ENCODE results near the gene PBX4. TPM values are rescaled to one million over a fixed set of nuclear protein-coding genes. Genes with fewer than 3 reads are reported as not detected.

Gene PBX4
- total RNA-seq, 1 donor from 2014 or later, result 21.8 TPM

DNA sequence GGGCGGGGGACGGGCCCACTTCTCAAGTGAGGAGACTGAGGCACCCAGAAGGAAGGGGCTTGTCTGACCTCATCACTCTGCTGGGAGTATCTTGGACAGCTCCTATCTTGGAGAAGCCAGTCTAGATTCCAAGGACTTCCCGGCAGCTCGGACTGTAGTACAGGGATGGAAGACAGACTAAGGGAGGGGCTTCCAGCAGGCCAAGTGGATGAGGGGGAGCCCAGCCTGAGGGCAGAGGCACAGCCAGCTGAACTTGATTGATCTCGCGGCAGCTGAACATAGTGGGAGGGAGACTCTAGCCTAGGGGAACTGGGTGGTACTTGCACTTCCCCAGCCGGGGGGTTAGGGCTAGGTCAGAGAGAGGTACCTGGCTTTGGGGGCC lies 79.7 kb downstream of the PBX4 start:
- peak overlapping the region; percentile 49 for H3K4me3 Mint-ChIP-seq
- ATAC-seq (ENCODE audit: low read depth) (no peak), DNase-seq (no peak)
- peaks cover 20% of the 10 kb centered on the region for H3K27me3 Mint-ChIP-seq
- TF ChIP-seq, protein P1, sequence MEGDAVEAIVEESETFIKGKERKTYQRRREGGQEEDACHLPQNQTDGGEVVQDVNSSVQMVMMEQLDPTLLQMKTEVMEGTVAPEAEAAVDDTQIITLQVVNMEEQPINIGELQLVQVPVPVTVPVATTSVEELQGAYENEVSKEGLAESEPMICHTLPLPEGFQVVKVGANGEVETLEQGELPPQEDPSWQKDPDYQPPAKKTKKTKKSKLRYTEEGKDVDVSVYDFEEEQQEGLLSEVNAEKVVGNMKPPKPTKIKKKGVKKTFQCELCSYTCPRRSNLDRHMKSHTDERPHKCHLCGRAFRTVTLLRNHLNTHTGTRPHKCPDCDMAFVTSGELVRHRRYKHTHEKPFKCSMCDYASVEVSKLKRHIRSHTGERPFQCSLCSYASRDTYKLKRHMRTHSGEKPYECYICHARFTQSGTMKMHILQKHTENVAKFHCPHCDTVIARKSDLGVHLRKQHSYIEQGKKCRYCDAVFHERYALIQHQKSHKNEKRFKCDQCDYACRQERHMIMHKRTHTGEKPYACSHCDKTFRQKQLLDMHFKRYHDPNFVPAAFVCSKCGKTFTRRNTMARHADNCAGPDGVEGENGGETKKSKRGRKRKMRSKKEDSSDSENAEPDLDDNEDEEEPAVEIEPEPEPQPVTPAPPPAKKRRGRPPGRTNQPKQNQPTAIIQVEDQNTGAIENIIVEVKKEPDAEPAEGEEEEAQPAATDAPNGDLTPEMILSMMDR (IDR thresholded peaks at IDR 0.05), result no peak
- H3K27ac Mint-ChIP-seq, result no peak overlapping the region
- H3K36me3 Mint-ChIP-seq (ENCODE audit: low read depth), result no peaks in the 10 kb centered on the region
- H3K9me3 Mint-ChIP-seq, result no peaks in the 10 kb centered on the region
- peaks cover 28% of the 10 kb centered on the region for H3K4me1 Mint-ChIP-seq
- intact Hi-C loops (cut with micrococcal nuclease), result no loop called here
- CTCF ChIA-PET, result interaction anchor here (2.0 kb wide), 1 partner anchor 105 kb away, joined by 5 read pairs; the partner anchor contains the start of gene GMIP
- POLR2A ChIA-PET, result interaction anchor here (0.6 to 0.8 kb wide), 4 partner anchors 34 to 886 kb away, joined by 4 to 13 read pairs (median 7); no protein-coding TSS in a partner anchor

DNA sequence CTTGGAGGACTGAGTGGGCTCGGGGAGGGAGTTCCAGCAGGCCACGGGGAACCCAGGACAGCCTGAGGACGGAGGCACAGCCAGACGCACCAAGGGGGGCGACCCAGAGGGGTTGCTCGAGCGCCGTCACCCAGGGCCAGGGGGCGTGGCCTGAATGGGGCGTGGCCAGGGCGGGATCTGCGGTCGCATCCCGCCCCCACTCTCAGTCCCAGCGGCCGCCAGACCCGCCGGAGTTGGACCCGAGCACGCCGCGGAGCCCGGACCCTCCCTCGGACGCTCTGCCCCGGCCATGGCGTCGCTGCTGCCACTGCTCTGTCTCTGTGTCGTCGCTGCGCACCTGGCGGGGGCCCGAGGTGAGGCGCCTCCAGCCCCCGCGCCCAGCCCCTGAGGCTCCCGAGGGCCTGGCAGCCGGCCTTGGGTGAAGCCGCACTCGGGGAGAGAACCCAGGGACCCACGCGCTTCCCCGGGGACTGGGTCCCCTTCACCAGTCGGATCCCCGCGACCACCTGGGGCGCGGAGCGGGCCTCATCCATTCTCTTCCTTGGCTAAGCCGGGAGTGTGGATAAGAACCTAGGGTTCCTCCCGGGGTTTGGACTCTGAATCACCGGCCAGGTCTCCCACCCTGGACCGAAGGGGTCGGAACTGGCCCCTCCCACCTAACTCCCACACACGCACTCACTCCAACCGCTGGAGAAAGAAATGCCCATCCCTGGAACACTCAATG lies 80.3 kb downstream of the PBX4 start, which contains the start of gene CILP2:
TSS of gene CILP2 (plus strand) at position 205 of the 724 bp plus-strand sequence. CDS start at position 290, 85 bp downstream.
- ChIA-PET CTCF (interaction anchor here (2.0 kb wide), 1 partner anchor 106 kb away, joined by 5 read pairs; the partner anchor contains the start of gene GMIP), POLR2A (interaction anchor here (0.8 kb wide), 1 partner anchor 34 kb away, joined by 10 read pairs; no protein-coding TSS in a partner anchor)
- H3K4me3 Mint-ChIP-seq, result peak within 1 kb of the TSS; percentile 49
- TF ChIP-seq, protein P1 (IDR thresholded peaks at IDR 0.05), result no peak
- H3K27ac Mint-ChIP-seq, result no peak within 1 kb of the TSS
- DNase-seq (peak; percentile 50), ATAC-seq (ENCODE audit: low read depth) (peak; percentile 20)
- peaks cover 18% of the 10 kb centered on the region for H3K27me3 Mint-ChIP-seq
- peaks cover 28% of the 10 kb centered on the region for H3K4me1 Mint-ChIP-seq
- intact Hi-C loops (cut with micrococcal nuclease), result no loop called here
- H3K36me3 Mint-ChIP-seq (ENCODE audit: low read depth), result no peaks in the 10 kb centered on the region
- H3K9me3 Mint-ChIP-seq, result no peaks in the 10 kb centered on the region

DNA sequence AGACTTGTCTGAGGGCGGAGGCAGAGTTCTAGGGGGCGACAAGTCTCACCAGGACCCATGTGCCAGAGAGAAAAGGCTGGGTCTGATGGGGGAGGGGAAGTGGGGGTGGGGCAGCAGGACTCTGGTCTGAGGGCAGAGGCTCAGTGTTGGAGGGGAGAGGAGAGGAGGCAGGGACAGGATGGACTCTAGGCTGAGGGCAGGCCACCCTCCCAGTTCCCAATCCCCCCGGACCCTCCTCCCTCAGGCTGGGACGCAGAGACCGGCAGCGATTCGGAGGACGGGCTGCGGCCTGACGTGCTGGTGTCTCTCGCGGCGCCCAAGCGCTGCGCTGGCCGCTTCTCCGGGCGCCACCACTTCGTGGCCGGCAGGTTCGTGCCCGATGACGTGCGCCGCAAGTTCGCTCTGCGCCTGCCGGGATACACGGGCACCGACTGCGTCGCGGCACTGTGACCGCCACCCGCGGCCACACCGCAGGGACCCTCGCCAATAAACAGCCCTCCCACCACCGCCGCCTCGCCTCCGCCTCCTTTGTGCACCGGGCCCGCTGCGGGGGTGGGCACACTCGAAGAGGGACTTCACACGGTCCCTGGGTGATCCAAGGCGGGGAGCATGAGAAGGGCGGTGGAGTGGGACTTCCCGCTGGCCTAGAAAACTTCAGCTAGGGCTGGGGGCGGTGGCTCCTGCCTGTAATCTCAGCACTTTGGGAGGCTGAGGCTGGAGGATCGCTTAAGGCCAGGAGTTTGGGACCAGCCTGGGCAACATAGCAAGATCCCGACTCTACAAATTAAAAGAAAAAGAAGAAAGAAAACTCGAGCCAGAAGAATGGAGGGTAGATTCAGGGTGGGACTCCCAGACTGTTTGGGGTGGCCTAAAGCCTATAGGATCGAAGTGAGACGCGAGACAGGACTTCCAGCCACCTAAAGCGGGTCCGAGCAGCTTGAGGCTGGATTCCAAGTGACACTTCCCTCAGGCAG lies 81.1 kb downstream of the PBX4 start:
- Mint-ChIP-seq H3K4me1 (peaks cover 30% of the 10 kb centered on the region), H3K36me3 (ENCODE audit: low read depth) (no peaks in the 10 kb centered on the region), H3K27ac (no peak overlapping the region), H3K27me3 (peaks cover 15% of the 10 kb centered on the region), H3K4me3 (peak overlapping the region; percentile 48), H3K9me3 (no peaks in the 10 kb centered on the region)
- no peak for ATAC-seq (ENCODE audit: low read depth)
- ChIA-PET CTCF (interaction anchor here (2.0 kb wide), 1 partner anchor 107 kb away, joined by 5 read pairs; the partner anchor contains the start of gene GMIP), POLR2A (no interaction called here)
- DNase-seq, result no peak
- TF ChIP-seq, protein P1 (IDR thresholded peaks at IDR 0.05), result no peak
- intact Hi-C loops (cut with micrococcal nuclease), result no loop called here

DNA sequence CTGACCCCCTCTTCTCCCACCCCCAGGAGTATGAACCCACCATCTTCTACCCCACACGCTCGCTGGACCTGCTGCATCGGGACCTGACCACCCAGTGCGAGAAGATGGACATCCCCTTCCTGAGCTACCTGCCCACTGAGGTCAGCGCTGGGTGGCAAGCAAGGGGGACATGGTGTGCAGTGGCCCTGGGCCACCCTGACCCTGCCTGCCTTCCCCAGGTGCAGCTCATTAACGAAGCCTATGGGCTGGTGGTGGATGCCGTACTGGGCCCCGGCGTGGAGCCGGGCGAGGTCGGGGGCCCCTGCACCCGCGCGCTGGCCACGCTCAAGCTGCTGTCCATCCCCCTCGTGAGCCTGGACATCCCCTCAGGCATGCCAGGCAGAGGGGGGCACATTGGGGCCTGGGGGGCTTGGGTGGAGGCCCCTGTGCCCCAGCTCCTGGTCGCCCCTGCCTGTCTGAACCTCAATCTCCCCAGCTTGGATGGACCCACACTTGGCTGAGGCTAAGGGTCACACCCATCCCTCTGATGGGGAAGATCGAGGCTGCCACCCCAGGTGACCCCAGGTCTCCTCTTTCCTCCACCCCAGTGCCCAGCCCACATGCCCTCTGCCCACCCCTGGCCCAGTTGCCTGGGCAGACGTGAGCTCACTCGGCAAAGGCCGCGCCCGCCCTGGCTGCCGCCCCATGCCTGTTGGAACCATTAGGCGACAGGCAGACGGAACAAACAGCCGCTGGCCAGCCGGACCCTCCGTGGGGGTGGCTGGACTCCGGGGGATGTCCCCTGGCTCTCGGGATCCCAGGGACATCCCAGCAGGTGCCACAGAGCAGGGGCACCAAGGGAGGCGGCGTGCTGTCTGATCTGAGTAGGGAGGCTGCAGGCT lies 82.9 kb downstream of the PBX4 start:
- Mint-ChIP-seq H3K4me3 (no peak overlapping the region), H3K27me3 (peaks cover 11% of the 10 kb centered on the region), H3K27ac (no peak overlapping the region), H3K9me3 (no peaks in the 10 kb centered on the region), H3K36me3 (ENCODE audit: low read depth) (peaks cover 9% of the 10 kb centered on the region), H3K4me1 (peaks cover 25% of the 10 kb centered on the region)
- ChIA-PET POLR2A (no interaction called here), CTCF (no interaction called here)
- DNase-seq (no peak), ATAC-seq (ENCODE audit: low read depth) (no peak)
- TF ChIP-seq, protein P1 (IDR thresholded peaks at IDR 0.05), result no peak
- intact Hi-C loops (cut with micrococcal nuclease), result no loop called here
